GM12878 (cell line): ENCODE results near the gene TAF4. TPM values are rescaled to one million over a fixed set of nuclear protein-coding genes. Genes with fewer than 3 reads are reported as not detected.

Experiments used
- ATAC-seq: fragments of 200-7000 bp; cut with Tn5 transposase; 3 replicates; pipeline ENCODE4 v1.9.1; 2020; ENCODE audit warnings: mild to moderate bottlenecking, moderate library complexity
- BruUV-seq: library from RNA; stranded (reverse); fragments of 400-500 nt; replicated peaks from 2 replicates; lab custom pipeline; 2021; lab: Mats Ljungman, UMichigan
- CTCF ChIA-PET: fragments of 300-600 bp; sonication (Branson Sonifier 250); formaldehyde crosslinking; extraction: SDS; loops from one replicate; lab custom pipeline; 2021; ENCODE audit warnings: inconsistent platforms; lab: Yijun Ruan, JAX
- POLR2A ChIA-PET: fragments of 350-600 bp; formaldehyde crosslinking; extraction: SDS; loops from one replicate; lab custom pipeline; 2021; ENCODE audit warnings: inconsistent platforms; lab: Charles Lee
- RAD21 ChIA-PET: fragments of 300-600 bp; sonication (Branson Sonifier 250); formaldehyde crosslinking; loops from one replicate; lab custom pipeline; 2023; ENCODE audit warnings: antibody characterized with exemption; ENCODE audit not compliant: unreplicated experiment; lab: Charles Lee
- SMC1A ChIA-PET: fragments of 300-600 bp; sonication (Branson Sonifier 250); formaldehyde crosslinking; loops from one replicate; lab custom pipeline; 2023; ENCODE audit not compliant: unreplicated experiment, uncharacterized antibody; lab: Charles Lee
- DNase-seq: peaks from one replicate; pipeline ENCODE4 v3.0.0-alpha.2; 2011; ENCODE audit warnings: low read depth, low spot score
- FAIRE-seq: peaks from 3 replicates; lab custom pipeline; 2011; peaks lifted over from hg19 to GRCh38; lab: Jason Lieb, UNC
- H2AFZ ChIP-seq: 2 replicates; pipeline ENCODE4 v1.6.0; 2011; ENCODE audit warnings: low read depth, low read length, control low read depth; ENCODE audit not compliant: control insufficient read depth
- H3K27ac ChIP-seq: 2 replicates; pipeline ENCODE4 v1.5.1; 2011; ENCODE audit warnings: control low read depth; ENCODE audit not compliant: control insufficient read depth, insufficient read depth
- H3K27me3 ChIP-seq, 2 experiments: replicated peaks in 1 of 2; 2 replicates each; pipeline versions ENCODE4 v1.6.0 to v1.6.1; 2011; ENCODE audit warnings: low read length in 1 of 2; ENCODE audit not compliant: control insufficient read depth in 2 of 2, insufficient read depth in 2 of 2
- H3K36me3 ChIP-seq, 2 experiments: 2 replicates each; pipeline ENCODE4 v1.5.1; 2011; ENCODE audit warnings: low read length in 1 of 2; ENCODE audit not compliant: control insufficient read depth in 2 of 2, insufficient read depth in 2 of 2
- H3K4me1 ChIP-seq: 2 replicates; pipeline ENCODE4 v1.6.1; 2011; ENCODE audit warnings: mild to moderate bottlenecking, low read length, moderate library complexity, mixed read lengths; ENCODE audit not compliant: control insufficient read depth, insufficient read depth
- H3K4me2 ChIP-seq: 2 replicates; pipeline ENCODE4 v1.6.0; 2011; ENCODE audit warnings: control low read depth; ENCODE audit not compliant: control insufficient read depth, insufficient read depth
- H3K4me3 ChIP-seq: fragments of 200-600 bp; sonication (generic); 2 replicates; pipeline ENCODE4 v1.5.1; 2016
- H3K79me2 ChIP-seq: 2 replicates; pipeline ENCODE4 v1.6.0; 2011; ENCODE audit warnings: low read length; ENCODE audit not compliant: control insufficient read depth, insufficient read depth
- H3K9ac ChIP-seq: 2 replicates; pipeline ENCODE4 v1.8.0; 2011; ENCODE audit warnings: low read length, control low read depth, mixed read lengths; ENCODE audit not compliant: control insufficient read depth, insufficient read depth
- H3K9me3 ChIP-seq: replicated peaks from 3 replicates; pipeline ENCODE4 v1.5.1; 2011; ENCODE audit warnings: mild to moderate bottlenecking, low read length; ENCODE audit not compliant: control insufficient read depth, insufficient read depth
- H4K20me1 ChIP-seq: 2 replicates; pipeline ENCODE4 v1.6.0; 2011; ENCODE audit not compliant: control insufficient read depth, insufficient read depth
- E2F8 ChIP-seq: fragments of 450-650 bp; IDR thresholded peaks from 2 replicates; pipeline ENCODE4 v1.6.1; 2018; ENCODE audit warnings: mild to moderate bottlenecking, low read depth, moderate library complexity; ENCODE audit not compliant: partially characterized antibody
- E4F1 ChIP-seq: fragments of 450-650 bp; IDR thresholded peaks from 2 replicates; pipeline ENCODE4 v1.6.1; 2018; ENCODE audit warnings: borderline replicate concordance, mild to moderate bottlenecking; ENCODE audit not compliant: partially characterized antibody
- NKRF ChIP-seq: fragments of 450-650 bp; conservative IDR thresholded peaks from 2 replicates; pipeline ENCODE4 v1.6.1; 2017; ENCODE audit warnings: mild to moderate bottlenecking, moderate library complexity
- ZBTB33 ChIP-seq: fragments of 450-650 bp; IDR thresholded peaks from 2 replicates; pipeline ENCODE4 v1.6.1; 2017; ENCODE audit warnings: mild to moderate bottlenecking
- ZNF592 ChIP-seq: fragments of 450-650 bp; IDR thresholded peaks from 2 replicates; pipeline ENCODE4 v1.6.1; 2017; ENCODE audit warnings: mild to moderate bottlenecking, moderate library complexity
- WGBS: methylation state at CpG from one replicate; pipeline ENCODE4 v1.1.6; 2016; ENCODE audit warnings: low lambda C conversion rate; ENCODE audit not compliant: insufficient replicate concordance, insufficient coverage; ENCODE audit errors: missing lambda C conversion rate; 5-methylcytosine and 5-hydroxymethylcytosine counted together
- in situ Hi-C: fragments of 300-500 bp; cut with MboI; formaldehyde crosslinking; loops from 9 replicates; pipeline ENCODE4 v1.14.3; 2018; ENCODE audit warnings: mixed read lengths
- intact Hi-C: fragments of 100-400 bp; cut with micrococcal nuclease; formaldehyde crosslinking; loops from one replicate; pipeline ENCODE4 v1.14.2; 2022; ENCODE audit not compliant: unreplicated experiment
- polyA plus RNA-seq, 11 experiments: library from polyadenylated mRNA; depleted of rRNA in 4 of 11; unstranded in 6 of 11; stranded (reverse) in 5 of 11; fragments of >200 nt; fragmentation: Nextera tagmentation in 4 of 11; fragmentation: Illumina TruSeq in 1 of 11; extraction: Ambion mirVana in 4 of 11; extraction: Trizol in 1 of 11; gene quantifications; 1 replicate in 1 of 11; 2 replicates in 10 of 11; pipeline versions ENCODE4 v1.2.1 to v1.2.3, GENCODE V29; 2011 to 2016; ENCODE audit warnings: inconsistent platforms in 2 of 11, missing spikeins in 2 of 11, low read depth in 1 of 11
- total RNA-seq, 4 experiments: library from RNA; depleted of rRNA in 3 of 4; stranded (reverse); fragments of >200 nt in 3 of 4; fragmentation: Illumina TruSeq in 1 of 4; extraction: Trizol in 1 of 4; gene quantifications; 2 replicates each; pipeline versions ENCODE4 v1.2.1 to v1.2.3, GENCODE V29; 2013 to 2021

Gene TAF4
- total and polyA plus RNA-seq, 10 of the 15 experiments (the other 5 are each of a cell fraction or from before 2014, with no cell fraction given) = 0.39 to 16.9 (median 3.4) TPM

GRCh38 chr20:61937963-61938838 is 127.5 kb downstream of the TAF4 start:
- Histone ChIP-seq H3K9ac (no peak overlapping the region), H3K27ac (no peak overlapping the region), H2AFZ (no peak overlapping the region), H3K4me1 (no peaks in the 10 kb centered on the region), H3K36me3 (no peaks in the 10 kb centered on the region), H3K4me2 (no peak overlapping the region), H3K79me2 (no peaks in the 10 kb centered on the region), H4K20me1 (no peaks in the 10 kb centered on the region), H3K27me3 (no peaks in the 10 kb centered on the region), H3K9me3 (no peaks in the 10 kb centered on the region; the same call in 2 of the 3 replicates), H3K4me3 (no peak overlapping the region)
- 40% methylated on average over 31 of the region's 31 CpGs for WGBS
- intact Hi-C loops (no loop called here), in situ Hi-C loops (no loop called here)
- ChIA-PET SMC1A (no interaction called here), CTCF (no interaction called here), RAD21 (no interaction called here), POLR2A (no interaction called here)
- BruUV-seq = no TSS peak
- ATAC-seq = no peak
- FAIRE-seq = no peak
- no peak for DNase-seq
- TF ChIP-seq NKRF (no peak), E2F8 (no peak), ZBTB33 (no peak), ZNF592 (no peak), E4F1 (no peak)
